GM12865 (cell line): ENCODE measurements around the gene SLC27A4.

ENCODE experiments used
- DNase-seq: peaks from one replicate; pipeline ENCODE4 v3.0.0; 2010; ENCODE audit warnings: low read depth
- H3K4me3 ChIP-seq: 2 replicates; pipeline ENCODE4 v1.5.1; 2011; ENCODE audit warnings: mild to moderate bottlenecking, low read depth, low read length, control low read depth
- CTCF ChIP-seq: IDR thresholded peaks from 2 replicates; pipeline ENCODE4 v1.5.1; 2011; ENCODE audit warnings: low read length, control low read depth, low read depth, inconsistent platforms; ENCODE audit not compliant: insufficient read depth; ENCODE audit errors: missing control alignments

SLC27A4 gene

GRCh38 chr9:128372188-128372641 is 31.9 kb downstream of the SLC27A4 start:
- no peak for DNase-seq
- no peak for TF ChIP-seq CTCF
- H3K4me3 ChIP-seq: peak overlapping the region; percentile 83

- no peak for DNase-seq
- no peak overlapping the region for H3K4me3 ChIP-seq
- no peak for TF ChIP-seq CTCF
These were observed 32.5 kb downstream of the SLC27A4 start for GRCh38 chr9:128372784-128373183.

- no peak overlapping the region for H3K4me3 ChIP-seq
- DNase-seq: no peak
- TF ChIP-seq CTCF: no peak
These were observed 33.9 kb downstream of the SLC27A4 start for GRCh38 chr9:128374221-128374675.

- no peak overlapping the region for H3K4me3 ChIP-seq
- DNase-seq: no peak
- no peak for TF ChIP-seq CTCF
These were observed 35.5 kb downstream of the SLC27A4 start for GRCh38 chr9:128375865-128376264.

- TF ChIP-seq CTCF: no peak
- no peak for DNase-seq
- H3K4me3 ChIP-seq: no peak overlapping the region
These were observed 41.9 kb downstream of the SLC27A4 start for GRCh38 chr9:128382261-128382660.

- H3K4me3 ChIP-seq: no peak overlapping the region
- DNase-seq: no peak
- no peak for TF ChIP-seq CTCF
These were observed 42.9 kb downstream of the SLC27A4 start for GRCh38 chr9:128383007-128383753.

GRCh38 chr9:128383791-128384190 is 43.5 kb downstream of the SLC27A4 start:
- TF ChIP-seq CTCF: no peak
- H3K4me3 ChIP-seq: no peak overlapping the region
- DNase-seq: no peak
